GM12891 (cell line): ENCODE results near the gene NR2C2.

Experiments used
- PAX5 ChIP-seq: IDR thresholded peaks from 2 replicates; pipeline ENCODE4 v1.6.1; 2011; ENCODE audit warnings: low read length, moderate library complexity, mild to moderate bottlenecking; ENCODE audit not compliant: insufficient read depth, severe bottlenecking
- POLR2A ChIP-seq: IDR thresholded peaks from 2 replicates; pipeline ENCODE4 v1.6.1; 2011; ENCODE audit warnings: low read depth, low read length, control low read depth
- POLR2AphosphoS5 ChIP-seq: IDR thresholded peaks from 2 replicates; pipeline ENCODE4 v1.6.1; 2011; ENCODE audit warnings: low read depth, low read length, control low read depth
- POU2F2 ChIP-seq: IDR thresholded peaks from 2 replicates; pipeline ENCODE4 v1.6.1; 2011; ENCODE audit warnings: low read depth, mild to moderate bottlenecking, control low read depth, low read length, moderate library complexity
- TAF1 ChIP-seq: IDR thresholded peaks from 2 replicates; pipeline ENCODE4 v1.6.1; 2011; ENCODE audit warnings: low read depth, low read length, control low read depth

- TF ChIP-seq POLR2AphosphoS5: no peak
- TF ChIP-seq POU2F2: no peak
- TF ChIP-seq POLR2A: no peak
- no peak for TF ChIP-seq TAF1
- no peak for TF ChIP-seq PAX5
These were observed 145.3 kb downstream of the NR2C2 start for GRCh38 chr3:15092686-15093085.
